Osteocyte (in vitro differentiated cells): ENCODE data around the gene MPRIP. TPM values are rescaled to one million over a fixed set of nuclear protein-coding genes. Genes with fewer than 3 reads are reported as not detected.

ENCODE experiments used
- DNase-seq: peaks from one replicate; pipeline ENCODE4 v3.0.0; 2021; ENCODE audit warnings: mixed read lengths; ENCODE audit not compliant: unreplicated experiment; ENCODE audit errors: extremely low spot score
- H3K27ac Mint-ChIP-seq: one replicate; pipeline ENCODE4 v1.8.0; 2021; ENCODE audit warnings: mild to moderate bottlenecking, mixed read lengths; ENCODE audit not compliant: unreplicated experiment
- H3K27me3 Mint-ChIP-seq: one replicate; pipeline ENCODE4 v1.8.0; 2021; ENCODE audit warnings: mixed read lengths; ENCODE audit not compliant: unreplicated experiment
- H3K36me3 Mint-ChIP-seq: one replicate; pipeline ENCODE4 v1.8.0; 2021; ENCODE audit warnings: mixed read lengths; ENCODE audit not compliant: unreplicated experiment
- H3K4me1 Mint-ChIP-seq: one replicate; pipeline ENCODE4 v1.8.0; 2021; ENCODE audit warnings: mixed read lengths; ENCODE audit not compliant: unreplicated experiment
- H3K4me3 Mint-ChIP-seq: one replicate; pipeline ENCODE4 v1.8.0; 2021; ENCODE audit warnings: mild to moderate bottlenecking, moderate library complexity, mixed read lengths; ENCODE audit not compliant: unreplicated experiment
- H3K9me3 Mint-ChIP-seq: one replicate; pipeline ENCODE4 v1.8.0; 2021; ENCODE audit warnings: mixed read lengths; ENCODE audit not compliant: unreplicated experiment
- CTCF ChIP-seq: fragments of 200-600 bp; sonication (generic); IDR thresholded peaks from 2 replicates; pipeline ENCODE4 v1.5.0; 2021; ENCODE audit warnings: antibody characterized with exemption, mild to moderate bottlenecking, moderate library complexity
- total RNA-seq: library from RNA; stranded (reverse); gene quantifications from 2 replicates; pipeline ENCODE4 v1.2.1, GENCODE V29; 2021

Gene MPRIP
- total RNA-seq, 1 donor from 2014 or later, result 206 TPM

- Mint-ChIP-seq H3K36me3 (no peaks in the 10 kb centered on the region), H3K9me3 (no peaks in the 10 kb centered on the region), H3K4me1 (peaks cover 33% of the 10 kb centered on the region), H3K27me3 (no peaks in the 10 kb centered on the region), H3K27ac (no peak overlapping the region), H3K4me3 (no peak overlapping the region)
- no peak for DNase-seq
- TF ChIP-seq CTCF, result no peak
Observed at GRCh38 chr17:17198281-17198680, 156.0 kb downstream of the MPRIP start.

GRCh38 chr17:17200311-17200710 is 158.1 kb downstream of the MPRIP start:
- TF ChIP-seq CTCF, result no peak
- no peaks in the 10 kb centered on the region for H3K9me3 Mint-ChIP-seq
- H3K27ac Mint-ChIP-seq, result peak overlapping the region; percentile 93
- no peaks in the 10 kb centered on the region for H3K27me3 Mint-ChIP-seq
- H3K36me3 Mint-ChIP-seq, result peaks cover 2% of the 10 kb centered on the region
- DNase-seq, result no peak
- H3K4me3 Mint-ChIP-seq, result peak overlapping the region; percentile 12
- peaks cover 45% of the 10 kb centered on the region for H3K4me1 Mint-ChIP-seq

- no peaks in the 10 kb centered on the region for H3K9me3 Mint-ChIP-seq
- no peak for DNase-seq
- H3K4me1 Mint-ChIP-seq, result peaks cover 45% of the 10 kb centered on the region
- no peaks in the 10 kb centered on the region for H3K27me3 Mint-ChIP-seq
- H3K27ac Mint-ChIP-seq, result peak overlapping the region; percentile 93
- peak overlapping the region; percentile 12 for H3K4me3 Mint-ChIP-seq
- TF ChIP-seq CTCF, result no peak
- H3K36me3 Mint-ChIP-seq, result peaks cover 2% of the 10 kb centered on the region
Observed at GRCh38 chr17:17200831-17201230, 158.6 kb downstream of the MPRIP start.

GRCh38 chr17:17201271-17201670 is 159.0 kb downstream of the MPRIP start:
- TF ChIP-seq CTCF, result no peak
- no peak for DNase-seq
- H3K36me3 Mint-ChIP-seq, result peaks cover 2% of the 10 kb centered on the region
- H3K4me1 Mint-ChIP-seq, result peaks cover 45% of the 10 kb centered on the region
- H3K4me3 Mint-ChIP-seq, result no peak overlapping the region
- H3K9me3 Mint-ChIP-seq, result no peaks in the 10 kb centered on the region
- H3K27me3 Mint-ChIP-seq, result no peaks in the 10 kb centered on the region
- peak overlapping the region; percentile 93 for H3K27ac Mint-ChIP-seq

- peaks cover 2% of the 10 kb centered on the region for H3K36me3 Mint-ChIP-seq
- no peak for TF ChIP-seq CTCF
- DNase-seq, result no peak
- peaks cover 48% of the 10 kb centered on the region for H3K4me1 Mint-ChIP-seq
- H3K27ac Mint-ChIP-seq, result peak overlapping the region; percentile 93
- no peak overlapping the region for H3K4me3 Mint-ChIP-seq
- H3K27me3 Mint-ChIP-seq, result no peaks in the 10 kb centered on the region
- H3K9me3 Mint-ChIP-seq, result no peaks in the 10 kb centered on the region
Observed at GRCh38 chr17:17201907-17202306, 159.7 kb downstream of the MPRIP start.
